Keratinocyte (primary cell): Measurements from ENCODE around the gene MPZL1. TPM values are rescaled to one million over a fixed set of nuclear protein-coding genes. Genes with fewer than 3 reads are reported as not detected.
A peak's percentile ranks its signal among the peaks of the same experiment; 100 is the strongest.
"Not testable (repeated sequence)": the region's sequence is repeated elsewhere in the genome, so short reads cannot be mapped to it uniquely, and the experiment has no call there.

ENCODE experiments used
- DNase-seq: peaks from one replicate; pipeline ENCODE4 v3.0.0-alpha.2; 2011; ENCODE audit warnings: low read depth, missing footprints, low spot score
- FAIRE-seq: peaks from 2 replicates; lab custom pipeline; 2011; peaks lifted over from hg19 to GRCh38; lab: Jason Lieb, UNC
- H2AFZ ChIP-seq: 2 replicates; pipeline ENCODE4 v1.6.0; 2012; ENCODE audit warnings: low read length, control low read depth, inconsistent platforms; ENCODE audit not compliant: control insufficient read depth
- H3K27ac ChIP-seq: 2 replicates; pipeline ENCODE4 v1.5.1; 2011; ENCODE audit warnings: low read length; ENCODE audit not compliant: control insufficient read depth, insufficient read depth
- H3K27me3 ChIP-seq: 3 replicates; pipeline ENCODE4 v1.6.0; 2011; ENCODE audit warnings: low read length; ENCODE audit not compliant: control insufficient read depth, insufficient read depth; ENCODE audit errors: extremely low read depth
- H3K36me3 ChIP-seq, 2 experiments: 2 replicates in 1 of 2; 3 replicates in 1 of 2; pipeline ENCODE4 v1.5.1; 2011; ENCODE audit warnings: low read length in 2 of 2, mild to moderate bottlenecking in 1 of 2; ENCODE audit not compliant: control insufficient read depth in 2 of 2, insufficient read depth in 2 of 2; ENCODE audit errors: extremely low read depth in 1 of 2
- H3K4me1 ChIP-seq: 3 replicates; pipeline ENCODE4 v1.5.1; 2011; ENCODE audit warnings: low read length; ENCODE audit not compliant: control insufficient read depth, insufficient read depth; ENCODE audit errors: extremely low read depth
- H3K4me2 ChIP-seq: 3 replicates; pipeline ENCODE4 v1.6.0; 2011; ENCODE audit warnings: low read depth, low read length; ENCODE audit not compliant: control insufficient read depth, insufficient read depth; ENCODE audit errors: extremely low read depth
- H3K4me3 ChIP-seq, 3 experiments: fragments of 200-600 bp in 1 of 3; sonication (generic) in 1 of 3; 2 replicates in 2 of 3; 3 replicates in 1 of 3; pipeline ENCODE4 v1.5.1; 2011 to 2016; ENCODE audit warnings: low read length in 3 of 3, mild to moderate bottlenecking in 3 of 3, control low read depth in 2 of 3, inconsistent platforms in 1 of 3, low read depth in 1 of 3, mixed read lengths in 1 of 3, mixed run types in 1 of 3, moderate library complexity in 1 of 3; ENCODE audit not compliant: control insufficient read depth in 2 of 3, insufficient read depth in 2 of 3; ENCODE audit errors: extremely low read depth in 1 of 3
- H3K79me2 ChIP-seq: 2 replicates; pipeline ENCODE4 v1.6.0; 2012; ENCODE audit warnings: low read length; ENCODE audit not compliant: control insufficient read depth, insufficient read depth
- H3K9ac ChIP-seq: 3 replicates; pipeline ENCODE4 v1.6.0; 2011; ENCODE audit warnings: low read length; ENCODE audit not compliant: control insufficient read depth, insufficient read depth; ENCODE audit errors: extremely low read depth
- H3K9me1 ChIP-seq: 3 replicates; pipeline ENCODE4 v1.6.0; 2011; ENCODE audit warnings: low read length; ENCODE audit not compliant: control insufficient read depth, insufficient read depth; ENCODE audit errors: extremely low read depth
- H3K9me3 ChIP-seq: 2 replicates; pipeline ENCODE4 v1.5.1; 2012; ENCODE audit warnings: low read depth, low read length; ENCODE audit not compliant: control insufficient read depth
- H4K20me1 ChIP-seq: 3 replicates; pipeline ENCODE4 v1.6.0; 2011; ENCODE audit warnings: low read length; ENCODE audit not compliant: control insufficient read depth, insufficient read depth; ENCODE audit errors: extremely low read depth
- EZH2 ChIP-seq: IDR thresholded peaks from one replicate; pipeline ENCODE4 v1.6.1; 2012; ENCODE audit warnings: inconsistent platforms, mild to moderate bottlenecking, low read length, moderate library complexity
- dilution Hi-C: fragments of 300-500 bp; cut with MboI; formaldehyde crosslinking; loops from one replicate; pipeline ENCODE4 v1.7.0; 2020; ENCODE audit warnings: low sequenced_read_pairs; ENCODE audit not compliant: extremely low pct_ligation_motif_present
- polyA plus RNA-seq, 5 experiments: library from polyadenylated mRNA; depleted of rRNA in 3 of 5; stranded (reverse) in 3 of 5; stranded (forward) in 1 of 5; unstranded in 1 of 5; fragments of >200 nt; gene quantifications; 1 replicate in 1 of 5; 2 replicates in 3 of 5; 3 replicates in 1 of 5; pipeline versions ENCODE4 v1.2.1 to v1.2.3, GENCODE V29; 2011 to 2012; ENCODE audit warnings: missing spikeins in 2 of 5, low read depth in 1 of 5, low replicate concordance in 1 of 5
- TF ChIP-seq, protein P1 (sequence below), 3 experiments: IDR thresholded peaks in 1 of 3; conservative IDR thresholded peaks in 1 of 3; optimal IDR thresholded peaks in 1 of 3; 2 replicates in 2 of 3; 3 replicates in 1 of 3; pipeline versions ENCODE3 to v1.5.1; 2011; ENCODE audit warnings: low read length in 3 of 3, mild to moderate bottlenecking in 3 of 3, moderate library complexity in 2 of 3, control low read depth in 1 of 3, inconsistent platforms in 1 of 3; ENCODE audit not compliant: insufficient read depth in 2 of 3; ENCODE audit errors: extremely low read depth in 1 of 3

The MPZL1 gene
- polyA plus RNA-seq, 1 donor (not counting 4 experiments of a cell fraction or from before 2014, with no cell fraction given): 195 TPM

DNA sequence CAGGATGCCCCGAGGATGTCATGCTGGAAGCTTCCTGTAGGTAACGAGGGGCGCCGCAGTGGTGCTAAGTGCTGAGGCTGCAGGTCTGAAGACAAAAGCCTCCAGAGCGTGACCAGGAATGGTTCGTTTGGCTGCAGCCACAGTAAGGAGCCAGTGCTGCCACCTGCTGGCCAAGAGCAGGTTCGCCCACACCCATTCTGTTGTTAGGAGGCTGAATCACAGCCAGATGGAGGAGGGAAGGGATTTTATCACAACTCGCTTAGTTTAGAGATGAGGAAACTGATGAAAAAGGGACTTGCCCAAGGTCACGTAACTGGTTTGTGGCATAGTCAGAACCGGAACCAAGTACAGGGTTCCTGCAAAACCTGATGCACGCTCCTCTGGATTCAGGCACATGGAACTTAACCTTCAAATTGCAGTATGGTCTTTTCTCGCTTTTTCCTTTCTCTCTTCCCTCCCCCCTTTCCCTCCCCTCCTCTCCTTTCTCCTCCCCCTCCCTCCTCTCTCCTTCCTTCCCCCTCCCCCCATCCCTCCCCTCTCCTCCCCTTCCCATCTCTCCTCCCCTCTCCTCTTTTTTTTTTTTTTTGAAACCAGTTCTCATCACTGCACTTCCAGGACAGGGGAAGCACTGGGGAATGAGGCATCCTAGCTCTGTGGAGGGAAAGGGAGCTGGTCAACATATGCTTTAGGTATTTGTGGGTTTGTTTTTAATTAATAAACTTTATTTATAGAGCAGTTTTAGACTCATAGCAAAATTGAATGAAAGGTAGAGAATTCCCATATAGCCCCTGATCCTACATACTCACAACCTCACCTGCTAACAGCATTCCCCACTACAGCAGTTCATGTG is 81.8 kb downstream of the MPZL1 start:
- Histone ChIP-seq H3K4me3 (no peak overlapping the region), H3K4me1 (peaks cover 16% of the 10 kb centered on the region), H3K27me3 (no peaks in the 10 kb centered on the region), H3K9me1 (no peaks in the 10 kb centered on the region), H3K36me3 (no peaks in the 10 kb centered on the region), H4K20me1 (no peaks in the 10 kb centered on the region), H3K27ac (no peak overlapping the region), H3K79me2 (no peaks in the 10 kb centered on the region), H2AFZ (no peak overlapping the region), H3K4me2 (peak overlapping the region; percentile 27), H3K9me3 (no peaks in the 10 kb centered on the region), H3K9ac (no peak overlapping the region)
- peak; percentile 81 for FAIRE-seq
- peak; percentile 88 for DNase-seq
- TF ChIP-seq EZH2: no peak
- TF ChIP-seq, protein P1, sequence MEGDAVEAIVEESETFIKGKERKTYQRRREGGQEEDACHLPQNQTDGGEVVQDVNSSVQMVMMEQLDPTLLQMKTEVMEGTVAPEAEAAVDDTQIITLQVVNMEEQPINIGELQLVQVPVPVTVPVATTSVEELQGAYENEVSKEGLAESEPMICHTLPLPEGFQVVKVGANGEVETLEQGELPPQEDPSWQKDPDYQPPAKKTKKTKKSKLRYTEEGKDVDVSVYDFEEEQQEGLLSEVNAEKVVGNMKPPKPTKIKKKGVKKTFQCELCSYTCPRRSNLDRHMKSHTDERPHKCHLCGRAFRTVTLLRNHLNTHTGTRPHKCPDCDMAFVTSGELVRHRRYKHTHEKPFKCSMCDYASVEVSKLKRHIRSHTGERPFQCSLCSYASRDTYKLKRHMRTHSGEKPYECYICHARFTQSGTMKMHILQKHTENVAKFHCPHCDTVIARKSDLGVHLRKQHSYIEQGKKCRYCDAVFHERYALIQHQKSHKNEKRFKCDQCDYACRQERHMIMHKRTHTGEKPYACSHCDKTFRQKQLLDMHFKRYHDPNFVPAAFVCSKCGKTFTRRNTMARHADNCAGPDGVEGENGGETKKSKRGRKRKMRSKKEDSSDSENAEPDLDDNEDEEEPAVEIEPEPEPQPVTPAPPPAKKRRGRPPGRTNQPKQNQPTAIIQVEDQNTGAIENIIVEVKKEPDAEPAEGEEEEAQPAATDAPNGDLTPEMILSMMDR (optimal IDR thresholded peaks at IDR 0.05 in 1 of 3, IDR thresholded peaks at IDR 0.05 in 1 of 3, conservative IDR thresholded peaks at IDR 0.05 in 1 of 3; ENCODE audit: extremely low read depth in 1 of 3, insufficient read depth in 2 of 3, low read length in 3 of 3): peak; percentile 94 to 99 (median 99)
- dilution Hi-C loops: no loop called here

DNA sequence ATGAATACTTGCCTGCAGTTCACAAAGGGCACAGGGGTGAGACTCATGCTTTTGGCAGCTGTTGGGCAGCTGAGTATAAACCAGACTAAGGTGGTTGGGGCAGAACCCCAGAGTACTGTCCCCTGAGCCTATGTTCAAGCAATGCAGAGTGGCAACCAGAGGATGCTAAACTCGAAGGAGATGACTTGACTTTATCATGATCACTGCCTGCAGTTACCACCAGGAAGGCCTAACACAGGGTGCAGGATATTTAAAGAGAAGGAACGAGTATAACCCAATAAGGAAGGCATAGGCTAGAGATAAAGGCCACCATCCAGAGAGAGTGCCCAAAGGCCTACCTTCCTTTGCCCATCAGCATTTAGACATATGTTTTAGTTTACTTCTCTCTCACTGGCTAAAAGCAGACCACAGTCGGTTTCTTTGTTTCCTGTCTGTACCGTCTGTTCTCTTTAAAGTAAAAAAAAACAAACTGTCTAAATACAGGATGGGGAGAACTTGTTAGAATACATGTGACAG is 83.3 kb downstream of the MPZL1 start:
- H3K36me3 ChIP-seq: no peaks in the 10 kb centered on the region
- H2AFZ ChIP-seq: no peak overlapping the region
- no peaks in the 10 kb centered on the region for H3K9me1 ChIP-seq
- TF ChIP-seq, protein P1 (optimal IDR thresholded peaks at IDR 0.05 in 1 of 3, IDR thresholded peaks at IDR 0.05 in 1 of 3, conservative IDR thresholded peaks at IDR 0.05 in 1 of 3; ENCODE audit: extremely low read depth in 1 of 3, insufficient read depth in 2 of 3, low read length in 3 of 3): no peak
- TF ChIP-seq EZH2: no peak
- H3K4me3 ChIP-seq: no peak overlapping the region
- no peak for FAIRE-seq
- no peak overlapping the region for H3K27ac ChIP-seq
- DNase-seq: no peak
- no peaks in the 10 kb centered on the region for H4K20me1 ChIP-seq
- no peak overlapping the region for H3K9ac ChIP-seq
- no peaks in the 10 kb centered on the region for H3K79me2 ChIP-seq
- H3K27me3 ChIP-seq: no peaks in the 10 kb centered on the region
- peaks cover 6% of the 10 kb centered on the region for H3K4me1 ChIP-seq
- no peak overlapping the region for H3K4me2 ChIP-seq
- no peaks in the 10 kb centered on the region for H3K9me3 ChIP-seq
- dilution Hi-C loops: no loop called here

DNA sequence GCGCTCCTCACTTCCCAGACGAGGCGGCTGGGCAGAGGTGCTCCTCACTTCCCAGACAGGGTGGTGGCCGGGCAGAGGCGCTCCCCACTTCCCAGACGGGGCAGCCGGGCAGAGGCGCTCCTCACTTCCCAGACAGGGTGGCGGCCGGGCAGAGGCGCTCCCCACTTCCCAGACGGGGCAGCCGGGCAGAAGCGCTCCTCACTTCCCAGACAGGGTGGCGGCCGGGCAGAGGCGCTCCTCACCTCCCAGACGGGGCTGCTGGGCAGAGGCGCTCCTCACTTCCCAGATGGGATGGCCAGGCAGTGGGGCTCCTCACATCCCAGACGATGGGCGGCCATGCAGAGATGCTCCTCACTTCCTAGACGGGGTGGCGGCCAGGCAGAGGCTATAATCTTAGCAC is 84.5 kb downstream of the MPZL1 start:
- H3K4me1 ChIP-seq, H3K36me3 ChIP-seq, DNase-seq, H3K9me1 ChIP-seq, H3K9ac ChIP-seq, FAIRE-seq, dilution Hi-C loops, H3K27me3 ChIP-seq, H3K4me2 ChIP-seq, H3K27ac ChIP-seq, H3K79me2 ChIP-seq, H3K9me3 ChIP-seq, H3K4me3 ChIP-seq, H2AFZ ChIP-seq, H4K20me1 ChIP-seq: not testable (repeated sequence)
